Testis (tissue), 3 donors: ENCODE results near the gene MAEA. TPM values are rescaled to one million over a fixed set of nuclear protein-coding genes. Genes with fewer than 3 reads are reported as not detected.

ENCODE experiments used
- DNase-seq: peaks from one replicate; pipeline ENCODE4 v3.0.0-alpha.2; 2019
- H3K27ac ChIP-seq, 2 donors: fragments of 200-600 bp; sonication (generic); one replicate each; pipeline ENCODE4 v1.5.1; 2019
- H3K27me3 ChIP-seq: fragments of 200-600 bp; sonication (generic); one replicate; pipeline ENCODE4 v1.5.1; 2019
- H3K36me3 ChIP-seq: fragments of 200-600 bp; sonication (generic); one replicate; pipeline ENCODE4 v1.5.1; 2017; ENCODE audit warnings: low read depth; ENCODE audit errors: missing control alignments
- H3K4me1 ChIP-seq: fragments of 200-600 bp; sonication (generic); one replicate; pipeline ENCODE4 v1.5.1; 2019
- H3K4me3 ChIP-seq, 2 donors: fragments of 200-600 bp; sonication (generic); one replicate each; pipeline ENCODE4 v1.5.1; 2017 to 2019
- H3K9me3 ChIP-seq: fragments of 200-600 bp; sonication (generic); one replicate; pipeline ENCODE4 v1.5.1; 2017
- POLR2A ChIP-seq: fragments of 450-650 bp; IDR thresholded peaks from one replicate; pipeline ENCODE4 v1.6.1; 2017; ENCODE audit warnings: antibody characterized with exemption, mild to moderate bottlenecking, moderate library complexity
- WGBS, 2 donors: methylation state at CpG; one replicate each; pipeline ENCODE4 v1.1.5; 2018; 5-methylcytosine and 5-hydroxymethylcytosine counted together
- intact Hi-C: fragments of 100-400 bp; cut with DNase I; formaldehyde crosslinking; loops from one replicate; pipeline ENCODE4 v1.15.1; 2023; ENCODE audit warnings: low total_unique reads
- polyA plus RNA-seq: library from polyadenylated mRNA; stranded (reverse); fragments of 350-450 nt; fragmentation: Illumina TruSeq; extraction: RNeasy Lipid Tissue Mini Kit (QIAGEN cat#74804); gene quantifications from one replicate; pipeline ENCODE4 v1.2.3, GENCODE V29; 2014; ENCODE audit warnings: low read depth, low replicate concordance; ENCODE audit not compliant: insufficient read depth
- total RNA-seq, 2 donors: library from RNA; depleted of rRNA; stranded (reverse); fragments of >200 nt; gene quantifications; one replicate each; pipeline ENCODE4 v1.2.3, GENCODE V29; 2016
- TF ChIP-seq, protein P1 (sequence below), 3 experiments: fragments of 450-650 bp in 2 of 3; fragments of 200-600 bp in 1 of 3; sonication (generic) in 1 of 3; IDR thresholded peaks; one replicate each; pipeline ENCODE4 v1.5.1; 2016 to 2019; ENCODE audit warnings: antibody characterized with exemption in 3 of 3, mild to moderate bottlenecking in 2 of 3, moderate library complexity in 1 of 3

Gene MAEA
- total and polyA plus RNA-seq, 3 donors from 2014 or later, result 71.2 to 129 (median 94.2) TPM

GRCh38 chr4:1353186-1354055 is 63.7 kb downstream of the MAEA start:
- no peaks in the 10 kb centered on the region for H3K9me3 ChIP-seq
- H3K27me3 ChIP-seq, result no peaks in the 10 kb centered on the region
- no peak overlapping the region for H3K4me3 ChIP-seq
- H3K36me3 ChIP-seq, result no peaks in the 10 kb centered on the region
- no peak for DNase-seq
- TF ChIP-seq, protein P1, sequence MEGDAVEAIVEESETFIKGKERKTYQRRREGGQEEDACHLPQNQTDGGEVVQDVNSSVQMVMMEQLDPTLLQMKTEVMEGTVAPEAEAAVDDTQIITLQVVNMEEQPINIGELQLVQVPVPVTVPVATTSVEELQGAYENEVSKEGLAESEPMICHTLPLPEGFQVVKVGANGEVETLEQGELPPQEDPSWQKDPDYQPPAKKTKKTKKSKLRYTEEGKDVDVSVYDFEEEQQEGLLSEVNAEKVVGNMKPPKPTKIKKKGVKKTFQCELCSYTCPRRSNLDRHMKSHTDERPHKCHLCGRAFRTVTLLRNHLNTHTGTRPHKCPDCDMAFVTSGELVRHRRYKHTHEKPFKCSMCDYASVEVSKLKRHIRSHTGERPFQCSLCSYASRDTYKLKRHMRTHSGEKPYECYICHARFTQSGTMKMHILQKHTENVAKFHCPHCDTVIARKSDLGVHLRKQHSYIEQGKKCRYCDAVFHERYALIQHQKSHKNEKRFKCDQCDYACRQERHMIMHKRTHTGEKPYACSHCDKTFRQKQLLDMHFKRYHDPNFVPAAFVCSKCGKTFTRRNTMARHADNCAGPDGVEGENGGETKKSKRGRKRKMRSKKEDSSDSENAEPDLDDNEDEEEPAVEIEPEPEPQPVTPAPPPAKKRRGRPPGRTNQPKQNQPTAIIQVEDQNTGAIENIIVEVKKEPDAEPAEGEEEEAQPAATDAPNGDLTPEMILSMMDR (IDR thresholded peaks at IDR 0.05), result no peak
- intact Hi-C loops, result loop anchor here (10.0 kb wide), 1 partner anchor 281 kb away; no protein-coding TSS in a partner anchor
- H3K4me1 ChIP-seq, result peaks cover 15% of the 10 kb centered on the region
- 93 to 97% methylated on average over 13 to 29 of the region's 30 CpGs for WGBS, 2 donors
- no peak overlapping the region for H3K27ac ChIP-seq

DNA sequence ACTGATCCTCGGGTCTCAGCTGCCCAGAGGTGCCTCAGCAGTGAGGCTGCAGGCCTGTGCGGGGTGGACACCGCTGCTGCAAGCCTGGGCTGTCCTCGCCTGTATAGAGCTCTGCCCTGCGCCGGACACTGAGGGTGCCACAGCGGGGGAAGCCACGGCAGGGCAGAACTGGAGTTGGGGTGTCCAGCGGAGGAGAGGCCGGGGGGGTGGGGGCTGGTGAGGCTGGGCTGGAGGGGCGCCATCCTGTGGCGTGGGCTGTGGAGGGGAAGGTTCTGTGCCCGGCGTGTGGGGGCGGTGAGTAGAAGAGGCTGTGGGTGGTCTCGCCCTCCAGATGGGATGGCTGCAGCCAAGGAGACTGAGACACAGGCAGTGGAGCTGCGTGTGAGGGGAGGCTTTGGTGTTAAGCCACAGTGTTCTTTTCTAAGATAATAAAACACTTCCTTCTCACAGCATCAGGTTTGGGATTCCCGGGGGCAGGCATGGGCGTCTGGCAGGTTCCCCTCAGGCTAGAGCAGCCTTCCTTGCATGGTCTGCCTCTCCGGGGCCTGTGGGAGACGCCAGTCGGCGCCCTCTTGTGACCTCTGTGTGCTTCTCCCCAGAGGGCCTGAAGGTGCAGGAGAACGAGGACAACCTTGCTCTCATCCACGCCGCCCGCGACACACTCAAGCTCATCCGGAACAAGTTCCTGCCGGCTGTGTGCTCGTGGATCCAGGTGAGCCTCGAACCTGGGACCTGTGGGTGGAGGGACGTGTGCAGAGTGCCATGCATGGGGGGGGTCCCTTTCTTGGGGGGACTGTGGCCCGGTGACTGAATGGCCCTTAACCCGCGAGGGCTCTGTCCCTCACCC is 64.7 kb downstream of the MAEA start:
- Histone ChIP-seq H3K4me3 (no peak overlapping the region), H3K9me3 (no peaks in the 10 kb centered on the region), H3K27me3 (no peaks in the 10 kb centered on the region), H3K4me1 (peaks cover 10% of the 10 kb centered on the region), H3K27ac (no peak overlapping the region), H3K36me3 (no peaks in the 10 kb centered on the region)
- intact Hi-C loops, result loop anchor here (10.0 kb wide), 1 partner anchor 280 kb away; no protein-coding TSS in a partner anchor
- TF ChIP-seq POLR2A, result no peak
- TF ChIP-seq, protein P1 (IDR thresholded peaks at IDR 0.05), result no peak
- peak; percentile 27 for DNase-seq
- WGBS, 2 donors, result 53 to 58% methylated on average over 21 to 35 of the region's 36 CpGs

DNA sequence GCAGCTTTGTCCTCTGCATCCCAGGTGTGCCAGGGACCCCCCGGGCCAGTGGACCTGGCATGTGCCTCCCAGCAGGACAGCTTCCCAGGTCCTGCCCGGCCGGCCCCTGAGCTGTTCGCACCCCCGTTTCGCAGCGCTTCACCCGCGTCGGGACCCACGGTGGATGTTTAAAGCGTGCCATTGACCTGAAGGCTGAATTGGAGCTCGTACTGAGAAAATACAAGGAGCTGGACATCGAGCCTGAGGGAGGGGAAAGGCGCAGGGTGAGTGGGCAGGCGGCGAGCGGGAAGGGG is 65.2 kb downstream of the MAEA start:
- Histone ChIP-seq H3K36me3 (no peaks in the 10 kb centered on the region), H3K27ac (no peak overlapping the region), H3K4me1 (peaks cover 10% of the 10 kb centered on the region), H3K4me3 (no peak overlapping the region), H3K9me3 (no peaks in the 10 kb centered on the region), H3K27me3 (no peaks in the 10 kb centered on the region)
- DNase-seq, result no peak
- intact Hi-C loops, result loop anchor here (10.0 kb wide), 1 partner anchor 280 kb away; no protein-coding TSS in a partner anchor
- TF ChIP-seq, protein P1 (IDR thresholded peaks at IDR 0.05), result no peak
- no peak for TF ChIP-seq POLR2A
- WGBS, 2 donors, result 85 to 87% methylated on average over 18 of the region's 18 CpGs

GRCh38 chr4:1355378-1355777 is 65.7 kb downstream of the MAEA start:
- intact Hi-C loops, result loop anchor here (10.0 kb wide), 1 partner anchor 279 kb away; no protein-coding TSS in a partner anchor
- Histone ChIP-seq H3K9me3 (no peaks in the 10 kb centered on the region), H3K27ac (no peak overlapping the region), H3K4me3 (no peak overlapping the region), H3K36me3 (no peaks in the 10 kb centered on the region), H3K4me1 (peaks cover 10% of the 10 kb centered on the region), H3K27me3 (no peaks in the 10 kb centered on the region)
- no peak for DNase-seq
- no peak for TF ChIP-seq POLR2A
- TF ChIP-seq, protein P1 (IDR thresholded peaks at IDR 0.05), result no peak
- 91 to 97% methylated on average over 5 to 14 of the region's 14 CpGs for WGBS, 2 donors
